ENCODE results near the gene RANBP1. TPM values are rescaled to one million over a fixed set of nuclear protein-coding genes. Genes with fewer than 3 reads are reported as not detected.

Gene RANBP1
- total RNA-seq, 2 experiments from 2014 or later: 318 to 345 TPM

DNA sequence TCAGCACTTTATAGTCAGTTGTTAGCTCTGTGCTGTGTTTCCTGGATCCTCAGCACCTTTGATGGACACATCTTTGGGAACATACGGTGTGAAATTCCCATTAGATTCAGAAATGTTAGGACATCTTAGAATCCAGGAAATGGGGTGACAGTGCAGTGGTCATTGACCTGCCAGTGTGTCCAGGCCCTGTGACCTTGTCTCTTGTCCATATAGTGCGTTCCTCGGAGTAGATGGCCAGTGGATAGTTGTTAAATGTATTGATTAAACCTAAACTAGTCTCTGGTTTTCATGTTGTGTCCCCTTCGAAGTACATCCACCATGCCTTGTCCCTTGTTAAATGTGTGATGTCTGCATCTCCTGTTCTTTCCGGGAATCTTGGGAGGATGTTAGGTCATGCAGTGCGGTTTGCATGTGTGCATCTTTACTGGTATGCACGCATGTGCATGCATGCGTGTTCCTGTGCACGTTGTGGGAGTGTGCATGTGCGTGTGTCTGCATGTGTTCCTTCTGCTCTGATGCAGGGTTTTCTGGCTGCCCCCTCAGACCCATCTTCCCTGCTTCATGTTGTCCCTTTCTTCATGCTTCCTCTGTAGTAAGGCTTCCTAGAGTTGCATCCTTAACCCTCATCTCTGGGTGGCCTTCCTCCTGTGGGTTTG lies 31.9 kb upstream of the RANBP1 start:
- DNase-seq (no peak), ATAC-seq (no peak)
- no peak overlapping the region for H3K4me3 Mint-ChIP-seq
- no peaks in the 10 kb centered on the region for H3K9me3 Mint-ChIP-seq (ENCODE audit: low read depth)
- peaks cover 64% of the 10 kb centered on the region for H3K4me1 Mint-ChIP-seq
- H3K27ac Mint-ChIP-seq: peak overlapping the region; percentile 33
- CTCF ChIA-PET: interaction anchor here (0.6 to 1.7 kb wide), 3 partner anchors 7 to 33 kb away, joined by 3 to 6 read pairs (median 4); partner anchors contain the start of gene TRMT2A
- peaks cover 27% of the 10 kb centered on the region for H3K36me3 Mint-ChIP-seq
- H3K27me3 Mint-ChIP-seq: no peaks in the 10 kb centered on the region

DNA sequence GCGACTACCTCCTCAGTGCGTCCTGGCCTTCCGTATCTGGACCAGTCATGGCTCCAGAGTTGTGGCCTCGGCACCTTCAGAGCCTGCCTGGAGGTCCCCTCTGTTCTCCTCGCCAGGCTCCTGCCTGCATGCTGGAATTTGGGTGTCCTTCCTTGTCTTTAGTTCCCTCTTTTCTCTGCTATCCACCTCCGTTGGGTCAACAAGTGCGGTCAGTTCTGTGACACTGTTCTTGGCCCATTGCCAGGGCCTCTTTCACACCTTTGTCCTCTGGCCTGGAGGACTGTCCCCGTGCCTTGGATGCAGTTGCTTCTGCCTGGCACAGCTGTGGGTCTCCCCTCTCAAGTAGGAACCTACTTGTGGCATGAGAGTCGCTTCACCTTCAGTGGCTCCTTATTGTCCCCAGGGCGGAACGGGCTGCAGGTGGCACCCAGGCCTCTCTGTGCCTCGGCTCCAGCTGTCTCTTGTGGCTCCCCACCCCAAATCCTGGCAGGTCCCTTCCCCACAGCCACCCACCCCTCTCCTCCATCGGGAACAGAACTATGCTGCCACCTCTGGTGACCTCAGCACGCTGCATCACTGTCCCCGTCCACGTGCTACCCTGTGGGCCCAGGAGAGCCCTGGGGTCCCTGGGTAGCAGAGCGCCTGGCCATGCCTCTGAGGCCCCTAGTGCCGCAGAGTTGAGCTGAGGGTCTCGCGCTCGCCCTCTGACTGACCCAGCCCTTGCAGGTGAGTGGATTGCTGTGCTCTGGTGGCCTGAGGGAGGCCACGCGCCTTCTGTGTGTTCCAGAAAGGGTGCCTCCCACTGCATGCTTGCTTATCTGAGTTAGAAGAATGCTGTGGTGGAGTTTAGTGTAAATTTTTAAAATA lies 31.1 kb upstream of the RANBP1 start:
- Mint-ChIP-seq H3K4me1 (peaks cover 70% of the 10 kb centered on the region), H3K4me3 (no peak overlapping the region), H3K27ac (no peak overlapping the region)

DNA sequence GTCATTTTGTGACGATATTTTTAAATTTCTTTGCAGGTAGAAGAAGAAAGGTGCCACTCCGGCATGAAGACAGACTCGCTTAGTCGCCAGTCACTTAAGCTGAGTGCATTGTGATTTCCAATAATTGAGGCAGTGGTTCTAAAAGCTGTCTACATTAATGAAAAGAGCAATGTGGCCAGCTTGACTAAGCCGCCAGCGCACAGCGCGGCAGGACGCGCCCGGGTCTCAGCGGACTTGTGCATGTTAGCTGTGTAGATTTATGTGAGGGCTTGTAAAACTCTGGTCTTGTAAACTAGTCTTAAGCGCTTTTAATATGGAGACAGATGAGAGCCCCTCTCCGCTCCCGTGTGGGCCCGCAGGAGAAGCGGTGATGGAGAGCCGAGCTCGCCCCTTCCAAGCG lies 30.3 kb upstream of the RANBP1 start:
- Mint-ChIP-seq H3K27ac (no peak overlapping the region), H3K27me3 (no peaks in the 10 kb centered on the region), H3K4me1 (peaks cover 78% of the 10 kb centered on the region), H3K36me3 (peaks cover 40% of the 10 kb centered on the region), H3K4me3 (no peak overlapping the region), H3K9me3 (ENCODE audit: low read depth) (no peaks in the 10 kb centered on the region)
- DNase-seq: no peak
- CTCF ChIA-PET: interaction anchor here (1.0 to 1.9 kb wide), 3 partner anchors 16 to 25 kb away, joined by 3 to 5 read pairs (median 4); no protein-coding TSS in a partner anchor
- no peak for ATAC-seq

More for the DNA sequence above, 31.1 kb upstream of the RANBP1 start:
- H3K36me3 Mint-ChIP-seq: peaks cover 33% of the 10 kb centered on the region
- H3K9me3 Mint-ChIP-seq (ENCODE audit: low read depth): no peaks in the 10 kb centered on the region
- H3K27me3 Mint-ChIP-seq: no peaks in the 10 kb centered on the region
- DNase-seq (no peak), ATAC-seq (no peak)
- CTCF ChIA-PET: interaction anchor here (0.6 to 1.9 kb wide), 3 partner anchors 16 to 26 kb away, joined by 3 to 4 read pairs (median 3); no protein-coding TSS in a partner anchor

DNA sequence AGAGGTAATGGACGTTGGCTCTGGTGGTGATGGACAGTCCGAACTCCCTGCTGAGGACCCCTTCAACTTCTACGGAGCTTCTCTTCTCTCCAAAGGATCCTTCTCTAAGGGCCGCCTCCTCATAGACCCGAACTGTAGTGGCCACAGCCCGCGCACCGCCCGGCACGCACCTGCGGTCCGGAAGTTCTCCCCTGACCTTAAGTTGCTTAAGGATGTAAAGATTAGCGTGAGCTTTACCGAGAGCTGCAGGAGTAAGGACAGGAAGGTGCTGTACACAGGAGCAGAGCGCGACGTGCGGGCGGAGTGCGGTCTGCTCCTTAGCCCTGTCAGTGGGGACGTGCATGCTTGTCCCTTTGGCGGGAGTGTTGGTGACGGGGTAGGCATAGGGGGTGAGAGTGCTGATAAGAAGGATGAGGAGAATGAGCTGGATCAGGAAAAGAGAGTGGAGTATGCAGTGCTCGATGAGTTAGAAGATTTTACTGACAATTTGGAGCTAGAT lies 29.8 kb upstream of the RANBP1 start:
- ATAC-seq: no peak

DNA sequence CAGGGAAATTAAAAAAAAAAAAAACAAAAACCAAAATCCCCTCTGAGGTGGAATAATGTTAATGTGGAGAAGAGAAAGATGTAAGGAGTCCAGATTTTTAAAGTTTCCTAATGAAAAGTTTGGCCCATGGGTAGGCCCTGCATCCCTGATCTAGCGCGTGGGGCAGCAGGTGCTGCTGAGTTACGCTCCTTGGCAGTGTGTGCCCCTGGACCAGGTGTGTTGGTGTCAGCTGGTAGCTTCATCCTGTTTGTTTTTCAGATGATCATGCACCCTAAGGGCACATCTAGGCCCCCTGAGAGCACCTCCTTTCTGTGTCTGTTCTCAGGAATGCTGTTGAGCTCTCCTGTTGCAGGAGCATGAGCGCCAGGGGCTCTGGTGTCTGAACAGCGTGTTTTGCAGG lies 29.1 kb upstream of the RANBP1 start:
- Mint-ChIP-seq H3K27me3 (no peaks in the 10 kb centered on the region), H3K4me3 (no peak overlapping the region), H3K4me1 (peaks cover 78% of the 10 kb centered on the region), H3K27ac (peak overlapping the region; percentile 17), H3K36me3 (peaks cover 49% of the 10 kb centered on the region), H3K9me3 (ENCODE audit: low read depth) (no peaks in the 10 kb centered on the region)
- CTCF ChIA-PET: interaction anchor here (1.1 to 1.9 kb wide), 3 partner anchors 15 to 25 kb away, joined by 4 to 6 read pairs (median 5); no protein-coding TSS in a partner anchor
- DNase-seq (no peak), ATAC-seq (no peak)

More for the DNA sequence above, 29.8 kb upstream of the RANBP1 start:
- H3K27ac Mint-ChIP-seq: no peak overlapping the region
- CTCF ChIA-PET: interaction anchor here (1.1 to 1.9 kb wide), 3 partner anchors 15 to 25 kb away, joined by 4 to 6 read pairs (median 5); no protein-coding TSS in a partner anchor
- H3K27me3 Mint-ChIP-seq: no peaks in the 10 kb centered on the region
- H3K4me3 Mint-ChIP-seq: no peak overlapping the region
- no peak for DNase-seq
- H3K4me1 Mint-ChIP-seq: peaks cover 78% of the 10 kb centered on the region
- H3K9me3 Mint-ChIP-seq (ENCODE audit: low read depth): no peaks in the 10 kb centered on the region
- peaks cover 42% of the 10 kb centered on the region for H3K36me3 Mint-ChIP-seq

DNA sequence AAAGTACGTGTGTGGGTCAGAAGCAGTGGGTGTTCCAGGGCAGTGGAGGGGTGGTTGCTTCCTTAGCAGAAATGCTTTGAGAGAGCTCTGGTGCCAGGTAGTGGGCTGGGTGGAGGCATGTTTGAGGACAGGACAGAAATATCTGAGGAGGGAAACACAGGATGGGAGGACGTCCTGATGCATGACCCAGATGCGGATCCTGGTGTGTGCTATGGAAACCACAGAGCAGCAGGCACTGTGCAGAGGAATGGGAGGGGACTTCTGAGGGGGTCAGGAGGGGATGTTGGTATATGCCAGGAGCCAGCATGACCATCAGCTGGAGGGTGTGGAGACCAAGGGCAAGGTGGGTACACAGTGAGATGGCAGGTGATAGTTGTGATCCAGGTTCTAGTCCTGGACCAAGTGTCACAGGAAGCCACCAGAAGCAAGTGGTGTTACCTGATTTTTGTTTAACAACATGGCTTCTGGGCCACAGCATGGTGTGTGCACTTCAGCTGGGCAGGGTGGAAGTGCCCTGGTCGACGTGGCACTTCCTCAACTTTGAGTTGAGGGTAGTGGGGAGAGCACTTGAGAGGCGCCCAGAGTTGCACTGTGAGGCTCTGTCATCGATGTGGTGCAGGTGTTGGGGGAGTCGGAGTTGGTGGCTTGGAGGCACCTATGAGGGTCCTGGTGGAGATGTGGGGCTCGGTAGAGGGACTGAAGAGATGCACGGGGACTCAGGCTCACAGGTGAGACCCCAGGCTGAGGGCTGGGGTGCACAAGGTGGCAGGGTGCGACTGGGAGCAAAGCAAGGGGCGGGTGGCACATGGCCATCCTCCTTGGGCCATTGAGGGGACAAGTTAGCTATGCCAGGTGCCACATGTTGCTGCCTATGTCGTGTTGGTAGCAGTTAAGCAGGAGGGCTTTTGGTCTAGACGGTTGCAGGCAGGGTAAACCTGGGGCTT lies 28.3 kb upstream of the RANBP1 start:
- H3K27ac Mint-ChIP-seq: peak overlapping the region; percentile 71
- DNase-seq (no peak), ATAC-seq (no peak)
- no peak overlapping the region for H3K4me3 Mint-ChIP-seq
- CTCF ChIA-PET: interaction anchor here (1.1 to 1.8 kb wide), 2 partner anchors 14 to 24 kb away, joined by 5 to 6 read pairs; no protein-coding TSS in a partner anchor
- peaks cover 57% of the 10 kb centered on the region for H3K36me3 Mint-ChIP-seq
- H3K9me3 Mint-ChIP-seq (ENCODE audit: low read depth): no peaks in the 10 kb centered on the region
- H3K4me1 Mint-ChIP-seq: peaks cover 80% of the 10 kb centered on the region
- no peaks in the 10 kb centered on the region for H3K27me3 Mint-ChIP-seq

DNA sequence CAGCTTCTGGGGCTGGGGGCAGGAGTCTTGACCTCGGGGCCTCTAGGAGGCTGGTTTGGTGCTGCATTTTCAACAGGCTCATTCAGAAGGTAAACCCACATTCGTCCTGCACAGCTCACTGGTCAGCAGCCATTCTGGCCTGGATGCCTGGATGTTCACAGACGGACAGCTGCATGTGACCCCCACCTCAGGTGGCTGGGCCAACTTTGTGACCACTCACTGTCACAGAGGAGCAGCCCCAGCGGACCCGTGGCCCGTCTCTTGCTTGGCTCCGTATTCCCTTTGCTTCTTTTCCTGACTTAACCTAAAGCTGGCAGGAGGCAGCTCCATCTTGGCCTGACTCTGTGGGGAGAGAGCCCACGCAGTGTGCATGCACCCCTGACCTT lies 27.6 kb upstream of the RANBP1 start:
- Mint-ChIP-seq H3K4me3 (no peak overlapping the region), H3K9me3 (ENCODE audit: low read depth) (no peaks in the 10 kb centered on the region), H3K4me1 (peaks cover 76% of the 10 kb centered on the region), H3K27me3 (no peaks in the 10 kb centered on the region), H3K27ac (no peak overlapping the region), H3K36me3 (peaks cover 57% of the 10 kb centered on the region)
- ATAC-seq (no peak), DNase-seq (no peak)
- CTCF ChIA-PET: no interaction called here

DNA sequence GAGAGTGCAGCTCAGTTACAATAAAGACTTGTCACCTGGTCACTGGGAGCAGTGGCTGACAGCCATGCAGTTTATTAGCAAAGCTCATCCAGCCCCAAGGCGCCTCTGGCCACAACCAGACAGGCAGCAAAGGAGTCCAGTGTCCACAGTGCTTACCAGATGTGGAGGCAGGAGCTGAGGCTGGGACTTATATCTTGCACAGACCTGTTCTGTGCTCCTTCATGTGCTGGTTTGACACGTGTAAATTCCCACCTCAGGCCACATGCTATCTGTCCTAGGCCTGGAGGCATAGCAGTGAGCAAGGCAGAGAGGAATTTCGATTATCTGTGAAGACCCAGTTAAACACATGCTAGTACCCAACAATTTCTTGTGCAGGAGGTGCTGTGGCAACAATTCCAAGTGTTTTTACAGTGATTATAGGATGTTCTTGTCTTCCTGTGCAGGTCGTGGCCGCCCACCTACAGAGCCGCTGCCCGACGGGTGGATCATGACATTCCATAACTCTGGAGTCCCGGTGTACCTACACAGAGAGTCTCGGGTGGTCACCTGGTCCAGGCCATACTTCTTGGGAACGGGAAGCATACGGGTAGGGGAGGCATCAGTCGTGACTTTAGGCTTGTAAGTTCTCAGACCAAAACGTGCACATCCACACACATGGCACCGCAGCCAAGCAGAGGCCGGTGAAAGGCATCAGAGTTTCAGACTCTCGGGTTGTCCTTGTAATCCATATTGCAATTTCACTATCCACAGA lies 26.5 kb upstream of the RANBP1 start:
- Mint-ChIP-seq H3K27ac (peak overlapping the region; percentile 29), H3K9me3 (ENCODE audit: low read depth) (no peaks in the 10 kb centered on the region), H3K27me3 (no peaks in the 10 kb centered on the region), H3K36me3 (peaks cover 68% of the 10 kb centered on the region), H3K4me1 (peaks cover 76% of the 10 kb centered on the region), H3K4me3 (no peak overlapping the region)
- no peak for ATAC-seq
- CTCF ChIA-PET: interaction anchor here (2.1 to 2.5 kb wide), 2 partner anchors 22 to 68 kb away, joined by 6 to 13 read pairs; no protein-coding TSS in a partner anchor
- DNase-seq: no peak

DNA sequence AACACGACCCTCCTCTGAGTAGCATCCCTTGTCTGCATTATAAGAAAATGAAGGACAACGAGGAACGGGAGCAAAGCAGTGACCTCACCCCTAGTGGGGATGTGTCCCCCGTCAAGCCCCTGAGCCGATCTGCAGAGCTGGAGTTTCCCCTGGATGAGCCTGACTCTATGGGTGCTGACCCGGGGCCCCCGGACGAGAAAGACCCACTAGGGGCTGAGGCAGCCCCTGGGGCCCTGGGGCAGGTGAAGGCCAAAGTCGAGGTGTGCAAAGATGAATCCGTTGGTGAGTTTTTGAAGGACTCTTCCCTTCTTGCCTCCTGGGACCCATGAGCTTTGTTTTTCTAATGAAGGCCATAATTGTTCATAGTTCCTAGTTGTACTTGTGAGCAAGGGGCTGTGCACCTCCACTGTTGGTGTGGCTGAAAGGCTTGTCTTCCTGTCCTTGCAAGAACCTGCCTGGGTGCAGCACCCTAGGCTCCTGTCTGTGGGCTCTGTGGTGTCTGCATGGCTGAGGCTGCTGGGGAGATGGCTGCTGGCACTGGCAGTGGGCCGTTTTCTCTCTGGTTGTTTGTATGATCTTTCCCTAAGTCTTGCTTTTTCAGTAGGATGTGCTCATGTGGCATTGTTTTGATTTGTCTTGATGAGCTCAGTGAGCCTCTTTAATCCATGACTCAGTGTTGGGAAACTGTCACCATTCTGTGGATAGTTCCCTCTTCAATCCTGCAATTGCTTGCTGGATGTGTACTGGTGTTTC lies 25.8 kb upstream of the RANBP1 start:
- Mint-ChIP-seq H3K27me3 (no peaks in the 10 kb centered on the region), H3K4me3 (peak overlapping the region; percentile 13), H3K36me3 (peaks cover 76% of the 10 kb centered on the region), H3K4me1 (peaks cover 75% of the 10 kb centered on the region), H3K27ac (peak overlapping the region; percentile 88), H3K9me3 (ENCODE audit: low read depth) (no peaks in the 10 kb centered on the region)
- ATAC-seq (peak; percentile 40), DNase-seq (no peak)
- CTCF ChIA-PET: interaction anchor here (1.3 to 2.5 kb wide), 5 partner anchors 9 to 148 kb away, joined by 3 to 13 read pairs (median 4); no protein-coding TSS in a partner anchor

DNA sequence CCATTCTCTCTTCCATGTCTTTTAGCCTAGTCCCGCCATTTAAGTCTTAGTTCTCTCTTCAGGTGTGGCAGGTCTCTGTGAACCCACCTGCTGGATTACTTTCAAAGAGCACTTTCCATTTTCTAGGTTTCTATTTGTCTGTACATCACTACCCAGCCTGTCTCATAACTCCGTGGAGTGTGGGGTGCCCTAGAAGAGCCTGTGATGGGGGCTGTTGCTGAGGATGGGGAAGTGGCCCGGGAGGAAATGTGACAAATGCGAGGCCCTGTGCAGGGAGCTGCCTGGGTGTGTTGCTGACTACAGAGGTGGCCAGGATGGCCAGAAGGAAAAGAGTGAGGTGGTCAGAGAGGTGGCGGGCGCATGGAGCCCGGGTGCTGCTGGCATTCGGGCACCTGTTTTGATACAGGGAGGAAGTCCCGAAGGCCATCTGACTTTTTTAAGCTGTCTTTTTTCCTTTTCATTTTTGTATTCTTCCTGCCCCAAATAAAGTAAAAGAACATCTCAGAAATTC lies 25.1 kb upstream of the RANBP1 start:
- peaks cover 79% of the 10 kb centered on the region for H3K4me1 Mint-ChIP-seq
- H3K27ac Mint-ChIP-seq: peak overlapping the region; percentile 88
- H3K9me3 Mint-ChIP-seq (ENCODE audit: low read depth): no peaks in the 10 kb centered on the region
- H3K27me3 Mint-ChIP-seq: no peaks in the 10 kb centered on the region
- peaks cover 80% of the 10 kb centered on the region for H3K36me3 Mint-ChIP-seq
- DNase-seq: no peak
- H3K4me3 Mint-ChIP-seq: peak overlapping the region; percentile 13
- CTCF ChIA-PET: interaction anchor here (0.8 to 2.5 kb wide), 9 partner anchors 8 to 148 kb away, joined by 3 to 13 read pairs (median 4); no protein-coding TSS in a partner anchor
- peak; percentile 52 for ATAC-seq

All from activated CD8-positive, alpha-beta memory T cell treated with anti-CD3 and anti-CD28 coated beads, Interleukin-2, amount 10 ng/mL, durations not matched to agents 7 days and 5 days (primary cell).